ENCODE data around the gene OPRM1.

Gene OPRM1

DNA sequence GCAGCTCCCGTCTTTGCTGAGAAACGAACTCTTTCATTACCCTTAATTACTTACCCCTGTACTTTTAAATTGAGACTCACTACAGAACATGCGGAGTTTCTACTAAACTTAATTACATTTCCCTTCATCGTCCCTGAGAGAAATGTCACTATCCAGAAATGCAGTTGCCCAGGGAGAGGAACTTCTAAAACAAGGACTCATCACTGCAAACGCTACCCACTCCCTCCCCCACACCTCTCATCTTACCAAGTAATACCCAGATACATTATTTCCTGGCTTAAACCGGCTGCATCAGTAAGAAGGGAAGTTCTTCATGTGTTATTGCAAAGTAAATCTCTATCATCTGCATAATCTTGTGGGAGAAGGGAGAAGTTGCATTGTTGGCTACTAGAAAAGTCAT, 179.3 kb downstream of the OPRM1 start:
- Histone ChIP-seq H3K4me2 (ENCODE audit: low read length) (no peak overlapping the region), H3K9me3 (replicated peaks; ENCODE audit: low read length) (no peaks in the 10 kb centered on the region), H3K4me1 (ENCODE audit: control insufficient read depth, insufficient read depth, low read length) (no peaks in the 10 kb centered on the region), H3K9ac (ENCODE audit: low read depth, low read length) (no peak overlapping the region), H3K27me3 (ENCODE audit: control insufficient read depth, insufficient read depth, low read length) (peaks cover 19% of the 10 kb centered on the region), H3K4me3 (ENCODE audit: low read length) (no peak overlapping the region), H3K36me3 (ENCODE audit: insufficient read depth, low read length) (no peaks in the 10 kb centered on the region)

DNA sequence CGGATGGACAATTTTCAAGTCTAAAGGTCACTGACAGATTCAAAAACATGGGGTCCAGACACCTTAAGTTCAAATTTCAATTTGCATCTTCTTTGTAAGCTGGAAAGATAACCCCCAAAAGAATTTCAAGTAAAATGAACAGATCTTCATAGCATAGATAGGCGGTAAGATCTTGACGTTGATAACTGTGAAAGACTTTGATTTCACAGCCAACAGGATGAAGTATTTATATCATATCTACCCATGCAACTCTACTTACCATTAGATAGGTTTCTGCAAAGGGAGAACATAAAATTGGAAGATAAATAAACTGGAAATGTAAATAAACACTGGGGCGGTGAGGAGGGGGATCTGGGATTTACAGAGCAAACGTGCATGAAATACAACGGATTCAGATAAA, 179.7 kb downstream of the OPRM1 start:
- Histone ChIP-seq H3K27me3 (ENCODE audit: control insufficient read depth, insufficient read depth, low read length) (peaks cover 20% of the 10 kb centered on the region), H3K4me3 (ENCODE audit: low read length) (no peak overlapping the region), H3K36me3 (ENCODE audit: insufficient read depth, low read length) (no peaks in the 10 kb centered on the region), H3K9me3 (replicated peaks; ENCODE audit: low read length) (no peaks in the 10 kb centered on the region), H3K4me1 (ENCODE audit: control insufficient read depth, insufficient read depth, low read length) (no peaks in the 10 kb centered on the region), H3K4me2 (ENCODE audit: low read length) (no peak overlapping the region), H3K9ac (ENCODE audit: low read depth, low read length) (no peak overlapping the region)

DNA sequence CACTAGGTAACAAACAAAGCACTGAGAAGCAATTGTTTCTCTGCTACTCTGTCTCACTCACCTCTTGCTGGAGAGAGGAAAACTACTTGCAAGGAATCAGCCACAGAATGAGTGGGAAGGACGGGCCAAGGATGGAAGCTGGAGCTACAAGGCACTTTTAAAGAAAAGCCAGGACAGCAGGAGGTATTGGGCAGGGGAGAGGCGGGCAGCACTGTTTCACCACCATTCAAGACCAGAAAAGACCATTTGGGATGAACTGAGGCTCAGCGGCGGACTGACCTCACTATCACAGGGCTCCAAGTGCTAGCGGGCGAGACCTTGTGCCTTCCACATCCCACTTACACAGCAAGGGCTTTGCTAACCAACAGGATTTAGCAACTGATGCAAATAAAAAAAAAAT, 180.2 kb downstream of the OPRM1 start:
- peaks cover 20% of the 10 kb centered on the region for H3K27me3 ChIP-seq (ENCODE audit: control insufficient read depth, insufficient read depth, low read length)
- no peak overlapping the region for H3K9ac ChIP-seq (ENCODE audit: low read depth, low read length)
- no peak overlapping the region for H3K4me3 ChIP-seq (ENCODE audit: low read length)
- no peaks in the 10 kb centered on the region for H3K36me3 ChIP-seq (ENCODE audit: insufficient read depth, low read length)
- H3K4me2 ChIP-seq (ENCODE audit: low read length): no peak overlapping the region
- no peaks in the 10 kb centered on the region for H3K9me3 ChIP-seq (replicated peaks; ENCODE audit: low read length)
- no peaks in the 10 kb centered on the region for H3K4me1 ChIP-seq (ENCODE audit: control insufficient read depth, insufficient read depth, low read length)

DNA sequence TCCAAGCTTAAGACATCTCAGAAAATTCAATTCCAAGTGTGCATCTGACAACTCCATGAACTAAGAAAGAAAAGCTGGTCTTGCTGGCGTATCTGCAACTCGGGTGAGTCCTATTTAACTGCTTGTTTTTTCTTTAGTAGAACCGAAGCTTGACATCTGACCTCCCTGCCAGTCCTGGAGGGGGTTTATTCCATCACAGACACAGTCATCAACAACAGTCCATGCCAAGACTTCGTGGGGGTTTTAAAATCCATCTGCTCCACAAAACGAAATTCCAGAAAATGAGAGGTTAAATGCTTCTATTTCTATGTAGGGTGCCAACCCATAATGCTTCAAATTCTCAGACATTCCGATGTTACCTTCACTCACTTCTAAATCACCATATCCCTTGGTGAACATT, 183.7 kb downstream of the OPRM1 start:
- Histone ChIP-seq H3K27me3 (ENCODE audit: control insufficient read depth, insufficient read depth, low read length) (peaks cover 26% of the 10 kb centered on the region), H3K9me3 (replicated peaks; ENCODE audit: low read length) (no peaks in the 10 kb centered on the region)

DNA sequence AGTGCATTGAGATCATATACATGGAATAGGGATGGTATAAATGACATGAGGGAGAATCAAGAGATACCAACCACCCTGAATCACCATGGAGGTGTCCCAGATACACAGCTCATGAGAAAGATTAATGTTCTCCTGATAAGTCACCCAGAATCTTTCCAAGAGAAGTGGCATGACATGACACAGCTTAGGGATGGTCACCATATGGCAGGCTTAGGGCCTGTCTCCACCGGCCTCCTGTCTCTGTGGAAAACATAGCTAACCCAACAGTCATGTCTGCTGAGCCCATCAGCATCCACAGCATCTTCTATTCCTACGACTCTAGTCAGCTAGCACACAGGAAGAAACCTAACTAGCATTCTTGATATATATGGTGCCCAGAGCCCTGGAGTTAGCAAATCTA, 184.3 kb downstream of the OPRM1 start:
- H3K27me3 ChIP-seq (ENCODE audit: control insufficient read depth, insufficient read depth, low read length): peaks cover 23% of the 10 kb centered on the region
- H3K36me3 ChIP-seq (ENCODE audit: insufficient read depth, low read length): no peaks in the 10 kb centered on the region
- no peak overlapping the region for H3K4me3 ChIP-seq (ENCODE audit: low read length)
- H3K9ac ChIP-seq (ENCODE audit: low read depth, low read length): no peak overlapping the region
- H3K4me2 ChIP-seq (ENCODE audit: low read length): no peak overlapping the region
- no peaks in the 10 kb centered on the region for H3K4me1 ChIP-seq (ENCODE audit: control insufficient read depth, insufficient read depth, low read length)
- H3K9me3 ChIP-seq (replicated peaks; ENCODE audit: low read length): no peaks in the 10 kb centered on the region

More for the DNA sequence above, 183.7 kb downstream of the OPRM1 start:
- H3K9ac ChIP-seq (ENCODE audit: low read depth, low read length): no peak overlapping the region
- no peaks in the 10 kb centered on the region for H3K36me3 ChIP-seq (ENCODE audit: insufficient read depth, low read length)
- no peak overlapping the region for H3K4me3 ChIP-seq (ENCODE audit: low read length)
- H3K4me1 ChIP-seq (ENCODE audit: control insufficient read depth, insufficient read depth, low read length): no peaks in the 10 kb centered on the region
- no peak overlapping the region for H3K4me2 ChIP-seq (ENCODE audit: low read length)

DNA sequence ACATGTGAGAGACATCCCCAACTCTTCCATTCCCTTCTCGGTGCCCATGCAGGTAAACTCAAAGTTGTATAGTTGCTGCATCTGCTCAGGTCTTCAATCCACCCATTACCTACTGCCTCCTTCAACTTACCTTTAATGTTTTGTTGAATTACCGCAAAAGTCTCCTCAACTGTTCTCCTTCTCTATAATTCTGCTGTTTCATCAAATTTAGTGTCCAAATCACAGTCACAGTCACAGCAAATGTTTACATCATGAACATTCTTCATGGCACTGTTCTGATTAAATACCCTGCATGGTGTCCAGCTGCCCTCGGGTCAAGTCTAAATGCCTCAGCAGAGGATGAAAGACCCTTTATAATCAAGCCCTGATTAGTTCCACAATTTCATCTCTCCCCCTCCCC, 187.4 kb downstream of the OPRM1 start:
- no peaks in the 10 kb centered on the region for H3K9me3 ChIP-seq (replicated peaks; ENCODE audit: low read length)
- no peak overlapping the region for H3K4me3 ChIP-seq (ENCODE audit: low read length)
- H3K27me3 ChIP-seq (ENCODE audit: control insufficient read depth, insufficient read depth, low read length): peaks cover 13% of the 10 kb centered on the region
- no peak overlapping the region for H3K4me2 ChIP-seq (ENCODE audit: low read length)
- H3K9ac ChIP-seq (ENCODE audit: low read depth, low read length): no peak overlapping the region
- H3K36me3 ChIP-seq (ENCODE audit: insufficient read depth, low read length): no peaks in the 10 kb centered on the region
- no peaks in the 10 kb centered on the region for H3K4me1 ChIP-seq (ENCODE audit: control insufficient read depth, insufficient read depth, low read length)

DNA sequence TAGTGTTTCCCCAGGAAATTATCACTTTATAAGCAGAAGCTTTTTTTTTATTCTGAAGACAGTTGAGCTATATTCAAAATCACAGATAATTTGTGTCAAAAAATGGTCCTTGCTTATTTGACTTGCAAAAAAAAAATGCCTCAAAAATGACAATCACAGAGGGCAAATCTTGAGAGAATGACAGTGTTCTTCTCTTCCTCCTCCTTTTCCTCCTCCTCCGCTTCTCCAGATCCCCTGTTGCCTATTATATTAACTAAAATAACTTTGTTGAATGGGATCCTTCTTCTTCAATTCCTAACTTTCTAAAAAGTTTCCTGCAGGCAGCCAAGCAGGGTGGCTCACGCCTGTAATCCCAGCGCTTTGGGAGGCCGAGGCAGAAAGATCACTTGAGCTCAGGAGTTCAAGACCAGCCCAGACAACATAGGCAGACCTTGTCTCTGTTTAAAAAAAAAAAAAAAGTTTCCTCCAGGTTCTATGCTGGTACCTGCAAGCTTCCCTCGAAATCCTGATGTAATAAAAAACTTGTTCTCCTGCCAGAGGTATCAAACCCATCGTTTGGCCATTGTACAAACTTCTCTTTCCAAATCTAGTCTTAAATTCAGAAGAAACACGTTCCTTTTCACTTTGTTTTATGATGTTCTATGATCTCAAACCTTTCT, 189.0 kb downstream of the OPRM1 start:
- peaks cover 10% of the 10 kb centered on the region for H3K27me3 ChIP-seq (ENCODE audit: control insufficient read depth, insufficient read depth, low read length)
- no peaks in the 10 kb centered on the region for H3K9me3 ChIP-seq (replicated peaks; ENCODE audit: low read length)
- H3K9ac ChIP-seq (ENCODE audit: low read depth, low read length): no peak overlapping the region
- no peak overlapping the region for H3K4me2 ChIP-seq (ENCODE audit: low read length)
- no peaks in the 10 kb centered on the region for H3K36me3 ChIP-seq (ENCODE audit: insufficient read depth, low read length)
- H3K4me3 ChIP-seq (ENCODE audit: low read length): no peak overlapping the region
- H3K4me1 ChIP-seq (ENCODE audit: control insufficient read depth, insufficient read depth, low read length): no peaks in the 10 kb centered on the region

DNA sequence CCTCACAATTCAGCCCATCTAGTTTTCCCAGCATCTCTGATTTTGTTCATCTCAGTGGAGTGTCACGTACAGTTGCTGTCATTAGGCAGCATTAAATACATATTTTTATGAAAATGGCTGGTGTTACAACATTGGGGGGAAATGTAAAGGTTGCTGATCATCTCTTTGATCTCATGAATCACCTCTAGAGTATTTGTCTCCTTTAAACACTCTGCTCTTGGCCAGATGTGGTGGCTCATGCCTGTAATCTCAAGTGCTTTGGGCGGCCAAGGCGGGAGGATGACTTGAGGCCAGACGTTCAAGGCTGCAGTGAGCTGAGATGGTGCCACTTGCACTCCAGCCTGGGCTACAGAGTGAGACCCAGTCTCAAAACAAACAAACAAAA, 189.5 kb downstream of the OPRM1 start:
- Histone ChIP-seq H3K9ac (ENCODE audit: low read depth, low read length) (no peak overlapping the region), H3K4me3 (ENCODE audit: low read length) (no peak overlapping the region), H3K36me3 (ENCODE audit: insufficient read depth, low read length) (no peaks in the 10 kb centered on the region), H3K4me1 (ENCODE audit: control insufficient read depth, insufficient read depth, low read length) (no peaks in the 10 kb centered on the region), H3K4me2 (ENCODE audit: low read length) (no peak overlapping the region), H3K27me3 (ENCODE audit: control insufficient read depth, insufficient read depth, low read length) (peaks cover 6% of the 10 kb centered on the region), H3K9me3 (replicated peaks; ENCODE audit: low read length) (no peaks in the 10 kb centered on the region)

DNA sequence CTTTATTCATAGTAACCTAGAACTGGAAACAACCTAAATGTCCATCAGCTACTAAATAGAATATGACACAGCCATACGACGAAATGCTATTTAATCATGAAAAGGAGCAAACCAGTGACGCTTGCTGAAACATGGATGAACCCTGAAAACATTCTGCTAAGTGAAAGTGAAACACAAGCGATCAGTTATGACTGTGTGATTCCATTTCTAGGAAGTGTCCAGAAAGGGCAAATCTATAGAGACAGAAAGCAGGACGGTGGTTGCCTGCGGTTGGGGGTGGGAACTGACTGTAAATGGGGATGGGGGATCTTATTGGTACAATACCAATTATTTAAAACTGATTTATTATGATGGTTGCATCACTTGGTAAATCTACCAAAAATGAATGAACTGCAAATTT, 190.7 kb downstream of the OPRM1 start:
- Histone ChIP-seq H3K9me3 (replicated peaks; ENCODE audit: low read length) (no peaks in the 10 kb centered on the region), H3K4me3 (ENCODE audit: low read length) (no peak overlapping the region), H3K4me2 (ENCODE audit: low read length) (no peak overlapping the region), H3K4me1 (ENCODE audit: control insufficient read depth, insufficient read depth, low read length) (no peaks in the 10 kb centered on the region), H3K27me3 (ENCODE audit: control insufficient read depth, insufficient read depth, low read length) (peaks cover 10% of the 10 kb centered on the region), H3K36me3 (ENCODE audit: insufficient read depth, low read length) (no peaks in the 10 kb centered on the region), H3K9ac (ENCODE audit: low read depth, low read length) (no peak overlapping the region)

DNA sequence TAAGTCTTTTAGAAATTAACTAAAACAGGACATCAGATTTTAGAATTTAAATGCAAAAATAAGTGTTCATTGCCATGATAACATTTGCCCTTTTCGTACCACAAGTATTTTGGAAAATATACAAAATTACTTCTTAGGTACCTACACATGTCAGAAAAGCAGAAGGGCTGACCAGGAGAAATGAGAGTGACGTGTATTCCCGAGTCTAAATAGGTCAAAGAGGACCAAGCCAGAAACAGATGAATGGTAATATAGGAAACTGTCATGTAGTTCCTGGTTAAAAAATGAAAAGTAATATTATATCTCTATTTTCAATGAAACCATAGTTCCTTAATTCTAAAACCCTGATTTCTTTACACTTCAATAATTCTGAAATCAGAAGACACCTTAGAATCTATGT, 191.4 kb downstream of the OPRM1 start:
- no peaks in the 10 kb centered on the region for H3K36me3 ChIP-seq (ENCODE audit: insufficient read depth, low read length)
- H3K9ac ChIP-seq (ENCODE audit: low read depth, low read length): no peak overlapping the region
- H3K4me3 ChIP-seq (ENCODE audit: low read length): no peak overlapping the region
- H3K4me1 ChIP-seq (ENCODE audit: control insufficient read depth, insufficient read depth, low read length): no peaks in the 10 kb centered on the region
- no peaks in the 10 kb centered on the region for H3K9me3 ChIP-seq (replicated peaks; ENCODE audit: low read length)
- H3K27me3 ChIP-seq (ENCODE audit: control insufficient read depth, insufficient read depth, low read length): peaks cover 10% of the 10 kb centered on the region
- H3K4me2 ChIP-seq (ENCODE audit: low read length): no peak overlapping the region

DNA sequence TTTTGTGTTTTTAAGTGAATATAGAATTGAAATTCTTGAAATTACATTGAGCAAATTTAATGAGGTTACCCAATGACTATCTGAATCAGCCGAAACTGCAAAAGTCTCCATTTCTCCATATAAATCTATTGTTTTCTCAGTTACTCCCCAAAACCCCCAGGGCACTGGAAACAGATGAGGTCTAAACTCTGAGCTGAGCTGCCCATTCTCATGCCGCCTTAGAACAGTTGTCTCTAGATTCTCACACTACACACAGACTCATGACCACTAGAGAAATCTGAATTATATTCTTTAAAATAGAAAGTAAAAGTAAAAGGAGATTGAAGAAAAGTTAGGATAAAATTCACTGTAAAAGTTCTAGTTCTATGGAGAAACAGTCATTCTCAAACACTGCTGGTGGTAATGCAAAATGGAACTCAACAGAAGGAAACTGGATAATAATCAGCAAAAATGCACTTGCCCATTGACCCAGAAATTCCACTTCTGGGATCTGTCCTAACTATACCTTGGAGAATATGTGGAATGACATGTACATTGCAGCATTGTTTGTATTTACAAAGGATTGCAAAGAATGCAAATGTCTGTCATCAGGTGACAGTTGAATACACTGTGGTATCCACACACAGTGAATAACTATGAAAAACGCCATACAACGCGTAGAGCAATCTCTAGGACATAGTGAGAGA, 192.0 kb downstream of the OPRM1 start:
- no peak overlapping the region for H3K9ac ChIP-seq (ENCODE audit: low read depth, low read length)
- no peaks in the 10 kb centered on the region for H3K36me3 ChIP-seq (ENCODE audit: insufficient read depth, low read length)

More for the DNA sequence above, 192.0 kb downstream of the OPRM1 start:
- Histone ChIP-seq H3K4me3 (ENCODE audit: low read length) (no peak overlapping the region), H3K27me3 (ENCODE audit: control insufficient read depth, insufficient read depth, low read length) (peaks cover 9% of the 10 kb centered on the region), H3K4me1 (ENCODE audit: control insufficient read depth, insufficient read depth, low read length) (no peaks in the 10 kb centered on the region), H3K4me2 (ENCODE audit: low read length) (no peak overlapping the region), H3K9me3 (replicated peaks; ENCODE audit: low read length) (no peaks in the 10 kb centered on the region)

Measured in skeletal muscle satellite cell (primary cell).